ENCODE measurements around the gene CFAP69. TPM values are rescaled to one million over a fixed set of nuclear protein-coding genes. Genes with fewer than 3 reads are reported as not detected.

The CFAP69 gene
- polyA plus RNA-seq, 1 donor: 8.1 TPM

DNA sequence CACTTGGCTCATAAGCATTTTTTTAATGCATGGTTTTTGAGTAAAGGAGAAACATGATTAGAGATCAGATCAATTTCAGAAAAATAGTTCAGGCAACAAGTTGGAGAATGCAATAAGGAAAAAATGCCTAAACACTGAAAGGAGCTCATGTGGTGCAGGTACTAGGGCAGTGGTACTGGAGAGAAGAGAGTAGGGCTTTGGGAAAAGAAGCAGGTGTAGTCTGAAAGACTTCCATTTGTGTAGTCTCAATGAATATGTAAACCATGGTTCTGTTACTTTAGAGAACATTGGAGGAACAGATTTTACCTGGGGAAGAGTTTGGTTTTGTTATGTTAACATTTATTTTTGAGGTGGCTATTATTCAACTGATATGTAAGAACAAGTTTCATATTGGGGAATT, 107.0 kb downstream of the CFAP69 start:
- no peaks in the 10 kb centered on the region for H3K4me1 ChIP-seq (ENCODE audit: control insufficient read depth, insufficient read depth, low read length)
- H3K4me3 ChIP-seq (ENCODE audit: low read length): no peak overlapping the region
- H3K36me3 ChIP-seq (ENCODE audit: control insufficient read depth, insufficient read depth, low read length): peaks cover 13% of the 10 kb centered on the region
- no peak overlapping the region for H3K27ac ChIP-seq (ENCODE audit: low read length)
- no peaks in the 10 kb centered on the region for H3K27me3 ChIP-seq (ENCODE audit: control insufficient read depth, insufficient read depth, low read length)
- no peaks in the 10 kb centered on the region for H3K9me3 ChIP-seq (ENCODE audit: control insufficient read depth, low read depth, low read length)
- DNase-seq: no peak

Other genes with a start within 250 kb of the CFAP69 start
- 31.6 TPM for gene STEAP1, start 90.7 kb upstream of the CFAP69 start, polyA plus RNA-seq
- 19.2 TPM for gene STEAP2, start 33.4 kb upstream of the CFAP69 start, polyA plus RNA-seq
- gene FAM237B, start 76.1 kb downstream of the CFAP69 start, polyA plus RNA-seq: 0.16 TPM
- 22.7 TPM for gene GTPBP10, start 101.5 kb downstream of the CFAP69 start, polyA plus RNA-seq
- gene CLDN12, start 158.3 kb downstream of the CFAP69 start, polyA plus RNA-seq: 41.7 TPM
- not detected for gene PTTG1IP2, start 224.5 kb downstream of the CFAP69 start, polyA plus RNA-seq